Pancreas (tissue), 10 donors: ENCODE results near the gene BCAS3. TPM values are rescaled to one million over a fixed set of nuclear protein-coding genes. Genes with fewer than 3 reads are reported as not detected.

ENCODE experiments used
- ATAC-seq, 4 donors: fragments of 200-7000 bp; cut with Tn5 transposase; one replicate each; pipeline versions ENCODE4 v1.8.0 to v1.9.1; 2020; ENCODE audit warnings: mild to moderate bottlenecking in 4 of 4, moderate library complexity in 4 of 4
- DNase-seq, 6 donors: peaks; one replicate each; pipeline ENCODE4 v3.0.0-alpha.2; 2020
- FAIRE-seq: peaks from 2 replicates; lab custom pipeline; 2012; peaks lifted over from hg19 to GRCh38; lab: Jason Lieb, UNC
- H3K27ac ChIP-seq, 4 donors: fragments of 200-600 bp; sonication (generic); 1 replicate in 3 of 4; 2 replicates in 1 of 4; pipeline versions ENCODE4 v1.5.0 to v1.8.0; 2020
- H3K27me3 ChIP-seq, 4 donors: fragments of 200-600 bp; one replicate each; pipeline ENCODE4 v1.8.0; 2021
- H3K36me3 ChIP-seq, 3 donors: fragments of 200-600 bp; sonication (generic) in 1 of 3; one replicate each; pipeline versions ENCODE4 v1.5.0 to v1.8.0; 2020 to 2021
- H3K4me1 ChIP-seq, 3 donors: fragments of 200-600 bp; one replicate each; pipeline ENCODE4 v1.8.0; 2021
- H3K4me3 ChIP-seq, 4 donors: fragments of 200-600 bp; sonication (generic) in 2 of 4; one replicate each; pipeline versions ENCODE4 v1.5.0 to v1.8.0; 2020 to 2021
- H3K9me3 ChIP-seq, 4 donors: fragments of 200-600 bp; one replicate each; pipeline ENCODE4 v1.8.0; 2021
- WGBS, 2 donors: extraction: QIAGEN DNeasy Blood & Tissue Kit; methylation state at CpG; one replicate each; pipeline ENCODE4 v1.1.7; 2013; 5-methylcytosine and 5-hydroxymethylcytosine counted together
- intact Hi-C, 3 donors: fragments of 100-400 bp; cut with DNase I; formaldehyde crosslinking; loops; one replicate each; pipeline versions ENCODE4 v1.11.1 to v1.14.2; 2022
- polyA plus RNA-seq, 2 donors: library from polyadenylated mRNA; stranded (reverse); fragments of 200-250 nt; gene quantifications; one replicate each; pipeline ENCODE4 v1.2.3, GENCODE V29; 2013
- total RNA-seq, 6 donors: library from RNA; stranded (reverse); fragmentation: NEBNext Ultra II Directional in 4 of 6; extraction: Animal tissue kit (Norgen Biotek cat#: 25700) in 4 of 6; gene quantifications; one replicate each; pipeline versions ENCODE4 v1.2.1 to v1.2.4, GENCODE V29; 2021 to 2023
- TF ChIP-seq, protein P1 (sequence below), 4 donors: fragments of 200-600 bp; sonication (generic) in 3 of 4; IDR thresholded peaks; one replicate each; pipeline versions ENCODE4 v1.5.0 to v1.8.0; 2021; ENCODE audit warnings: antibody characterized with exemption in 4 of 4
- donor health status: healthy with polysubstance abuse.
- donor health status: DM: no; HTN: no; CAD: no; lungs with moderate emphysema.
- donor health status: DM: no; HTN: no; CAD: no.
- donor health status: control.
- donor health status: control.
- donor health status: Bipolar disorder and iron deficiency.
- donor health status: DM: yes; HTN: yes; CAD: no.
- donor health status: DM: no; HTN: no; CAD: no.
- donor health status: DM: no; HTN: no; CAD: no.
- donor health status: DM: yes; HTN: yes; CAD: no.

Gene BCAS3
- total and polyA plus RNA-seq, 8 donors: 4.6 to 27.7 (median 13.2) TPM

DNA sequence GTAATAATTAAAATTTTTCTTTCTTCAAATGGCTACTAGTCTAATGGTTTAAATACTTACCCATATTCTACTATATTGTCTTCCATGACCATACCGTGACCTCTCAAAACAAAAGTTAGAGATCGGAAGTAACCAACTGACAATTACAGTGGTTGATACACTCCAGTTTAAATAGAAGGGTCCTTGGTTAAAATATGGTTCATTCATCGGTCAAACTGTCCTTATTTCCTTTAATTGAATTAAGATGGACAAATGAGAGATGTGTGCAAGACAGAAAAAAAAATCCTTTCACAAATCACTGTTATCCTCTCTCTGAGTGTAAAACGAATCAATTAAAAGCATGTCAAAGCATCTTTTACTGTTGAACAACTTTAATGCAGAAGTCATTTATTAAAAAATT lies 507.7 kb downstream of the BCAS3 start:
- H3K36me3 ChIP-seq: no peaks in the 10 kb centered on the region
- FAIRE-seq: no peak
- TF ChIP-seq, protein P1, sequence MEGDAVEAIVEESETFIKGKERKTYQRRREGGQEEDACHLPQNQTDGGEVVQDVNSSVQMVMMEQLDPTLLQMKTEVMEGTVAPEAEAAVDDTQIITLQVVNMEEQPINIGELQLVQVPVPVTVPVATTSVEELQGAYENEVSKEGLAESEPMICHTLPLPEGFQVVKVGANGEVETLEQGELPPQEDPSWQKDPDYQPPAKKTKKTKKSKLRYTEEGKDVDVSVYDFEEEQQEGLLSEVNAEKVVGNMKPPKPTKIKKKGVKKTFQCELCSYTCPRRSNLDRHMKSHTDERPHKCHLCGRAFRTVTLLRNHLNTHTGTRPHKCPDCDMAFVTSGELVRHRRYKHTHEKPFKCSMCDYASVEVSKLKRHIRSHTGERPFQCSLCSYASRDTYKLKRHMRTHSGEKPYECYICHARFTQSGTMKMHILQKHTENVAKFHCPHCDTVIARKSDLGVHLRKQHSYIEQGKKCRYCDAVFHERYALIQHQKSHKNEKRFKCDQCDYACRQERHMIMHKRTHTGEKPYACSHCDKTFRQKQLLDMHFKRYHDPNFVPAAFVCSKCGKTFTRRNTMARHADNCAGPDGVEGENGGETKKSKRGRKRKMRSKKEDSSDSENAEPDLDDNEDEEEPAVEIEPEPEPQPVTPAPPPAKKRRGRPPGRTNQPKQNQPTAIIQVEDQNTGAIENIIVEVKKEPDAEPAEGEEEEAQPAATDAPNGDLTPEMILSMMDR (IDR thresholded peaks at IDR 0.05): no peak
- no peak for ATAC-seq
- H3K4me3 ChIP-seq: no peak overlapping the region
- no peaks in the 10 kb centered on the region for H3K4me1 ChIP-seq
- no peaks in the 10 kb centered on the region for H3K27me3 ChIP-seq
- 95 to 96% methylated on average over 4 of the region's 4 CpGs for WGBS, 2 donors
- H3K9me3 ChIP-seq: no peaks in the 10 kb centered on the region
- H3K27ac ChIP-seq: no peak overlapping the region
- DNase-seq: no peak
- intact Hi-C loops: no loop called here

DNA sequence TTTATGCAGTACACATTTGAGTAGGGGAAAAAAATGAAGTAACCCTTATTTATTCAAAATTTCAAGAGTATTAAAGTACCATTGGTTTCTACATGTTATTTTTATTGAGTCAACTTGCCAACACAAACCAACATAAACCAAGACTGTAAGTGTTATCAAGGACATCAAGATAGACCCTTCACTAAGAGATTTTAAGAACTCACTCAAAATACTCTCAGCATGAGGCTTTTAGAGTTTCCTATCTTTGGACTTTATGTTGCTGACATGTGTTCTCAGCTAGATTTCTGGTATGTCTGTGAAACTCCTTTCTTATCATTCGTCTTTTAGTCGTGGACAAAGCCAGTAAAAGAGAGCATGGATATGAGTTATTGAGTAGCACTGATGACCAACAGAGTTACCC lies 509.4 kb downstream of the BCAS3 start:
- FAIRE-seq (no peak), DNase-seq (no peak), ATAC-seq (no peak)
- Histone ChIP-seq H3K27me3 (no peaks in the 10 kb centered on the region), H3K27ac (no peak overlapping the region), H3K4me3 (no peak overlapping the region), H3K4me1 (no peaks in the 10 kb centered on the region), H3K9me3 (no peaks in the 10 kb centered on the region), H3K36me3 (no peaks in the 10 kb centered on the region)
- 75 to 84% methylated on average over 2 of the region's 2 CpGs for WGBS, 2 donors
- intact Hi-C loops: no loop called here
- TF ChIP-seq, protein P1 (IDR thresholded peaks at IDR 0.05): no peak

DNA sequence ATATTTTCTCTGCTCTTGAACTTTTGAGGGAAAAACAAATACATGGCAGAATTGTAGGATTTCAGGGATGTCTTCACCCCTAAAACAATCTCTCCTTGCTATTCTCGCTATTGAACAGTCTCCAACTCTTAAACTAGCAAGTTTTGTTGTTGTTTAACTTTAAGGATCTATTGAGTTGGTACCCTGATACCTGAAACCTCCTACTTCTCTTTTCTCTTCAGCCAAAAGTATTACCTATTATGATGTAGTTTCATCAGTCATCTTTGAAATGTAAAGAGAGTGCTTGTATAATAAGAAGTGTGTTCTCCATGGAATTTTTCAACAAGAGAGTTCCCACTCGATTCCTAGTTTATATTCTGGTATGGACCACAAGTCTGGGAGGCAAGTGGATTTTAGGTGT lies 510.4 kb downstream of the BCAS3 start:
- ATAC-seq: no peak
- no peak for FAIRE-seq
- WGBS, 2 donors: 91 to 95% methylated on average over 2 of the region's 2 CpGs

DNA sequence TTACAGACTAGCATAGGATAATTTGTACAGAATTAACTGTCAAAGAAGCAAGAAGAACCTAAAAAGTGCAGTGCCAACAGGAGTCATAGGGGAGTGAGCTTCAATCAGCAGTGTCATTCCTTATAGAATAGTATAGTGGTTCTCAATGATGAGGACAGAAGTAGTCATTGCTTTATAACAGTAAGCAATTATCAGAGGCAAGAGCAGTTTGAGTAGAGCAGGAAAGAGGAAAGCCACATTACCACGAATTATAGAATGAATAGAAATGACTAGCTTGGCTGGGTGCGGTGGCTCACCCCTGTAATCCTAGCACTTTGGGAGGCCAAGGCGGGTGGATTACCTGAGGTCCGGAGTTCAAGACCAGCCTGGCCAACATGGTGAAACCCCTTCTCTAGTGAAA lies 512.3 kb downstream of the BCAS3 start:
- ATAC-seq: no peak
- Histone ChIP-seq H3K27ac (no peak overlapping the region), H3K9me3 (no peaks in the 10 kb centered on the region), H3K27me3 (no peaks in the 10 kb centered on the region), H3K36me3 (no peaks in the 10 kb centered on the region), H3K4me1 (no peaks in the 10 kb centered on the region), H3K4me3 (no peak overlapping the region)
- WGBS, 2 donors: 96% methylated on average over 4 of the region's 4 CpGs
- intact Hi-C loops: no loop called here
- no peak for DNase-seq
- TF ChIP-seq, protein P1 (IDR thresholded peaks at IDR 0.05): no peak
- no peak for FAIRE-seq

More for the DNA sequence above, 510.4 kb downstream of the BCAS3 start:
- Histone ChIP-seq H3K27me3 (no peaks in the 10 kb centered on the region), H3K9me3 (no peaks in the 10 kb centered on the region), H3K4me1 (no peaks in the 10 kb centered on the region), H3K4me3 (no peak overlapping the region), H3K36me3 (no peaks in the 10 kb centered on the region), H3K27ac (no peak overlapping the region)
- DNase-seq: no peak
- intact Hi-C loops: no loop called here
- TF ChIP-seq, protein P1 (IDR thresholded peaks at IDR 0.05): no peak

DNA sequence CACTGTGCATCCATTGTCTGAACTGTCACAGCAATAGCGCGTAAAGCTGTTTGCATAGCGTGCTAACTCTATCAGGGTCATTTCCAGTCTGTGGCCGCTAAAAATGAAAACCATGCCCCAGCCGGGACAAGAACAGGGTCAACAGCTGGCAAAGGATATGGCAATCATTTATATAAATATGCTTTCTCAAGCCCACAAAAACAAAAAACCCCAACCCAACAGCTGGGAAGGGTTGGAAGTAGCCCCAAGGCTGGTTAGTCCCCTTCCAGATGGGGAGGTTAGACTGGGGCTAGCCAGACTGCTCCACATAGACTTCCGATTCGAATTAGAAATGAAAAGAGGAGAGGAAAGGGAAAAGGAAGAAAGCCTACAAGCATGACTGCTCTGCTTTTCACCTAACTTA lies 518.7 kb downstream of the BCAS3 start:
- no peak for DNase-seq
- intact Hi-C loops: no loop called here
- WGBS, 2 donors: 90 to 92% methylated on average over 7 of the region's 7 CpGs
- Histone ChIP-seq H3K27me3 (no peaks in the 10 kb centered on the region), H3K9me3 (no peaks in the 10 kb centered on the region), H3K27ac (no peak overlapping the region), H3K4me1 (peaks cover 0 to 18% (median 12%) of the 10 kb centered on the region in 3 donors), H3K4me3 (no peak overlapping the region), H3K36me3 (no peaks in the 10 kb centered on the region)
- TF ChIP-seq, protein P1 (IDR thresholded peaks at IDR 0.05): no peak
- no peak for ATAC-seq
- FAIRE-seq: no peak
